ENCODE results near the gene ARID1B. TPM values are rescaled to one million over a fixed set of nuclear protein-coding genes. Genes with fewer than 3 reads are reported as not detected.

ARID1B gene
- total RNA-seq, result 26.4 TPM

DNA sequence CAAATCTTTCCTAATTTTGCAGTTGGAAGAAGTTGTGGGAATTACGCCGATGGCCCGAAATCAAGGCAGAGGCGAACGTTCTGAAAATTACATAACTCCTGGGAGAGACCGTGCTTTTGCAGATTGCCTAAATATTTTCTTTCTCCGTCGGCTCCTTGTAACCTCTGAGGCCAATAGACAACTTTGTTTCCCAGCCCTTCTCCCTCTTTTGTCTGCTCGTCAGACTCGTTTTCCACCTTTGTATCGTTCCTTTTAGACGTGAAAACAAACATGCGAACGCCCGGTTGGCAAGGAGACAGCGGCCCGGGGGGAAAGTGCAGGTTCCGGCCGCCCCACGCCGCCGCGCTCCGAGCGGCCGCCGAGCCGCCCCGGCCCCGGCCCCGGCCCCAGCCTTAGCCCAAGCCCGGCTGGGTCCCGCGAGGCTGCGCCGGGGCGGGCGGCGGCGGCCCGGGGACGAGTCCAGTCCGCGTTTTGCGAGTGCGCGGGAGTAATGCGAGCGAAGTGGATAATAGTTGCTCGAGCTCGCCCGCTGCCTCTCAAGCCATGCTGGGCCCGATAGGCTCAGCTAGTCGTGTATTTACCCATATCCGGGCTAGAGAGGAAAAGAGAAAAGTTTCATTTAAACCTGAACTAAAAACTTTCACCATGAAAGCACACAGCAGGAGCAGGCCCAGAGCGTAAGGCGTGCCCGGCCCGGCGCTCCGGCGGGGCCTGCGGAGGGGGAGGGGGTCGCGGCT lies at the start of gene ARID1B:
Gene ARID1B (plus strand): TSS at position 539 of the 737 bp plus-strand sequence. CDS start 303 bp downstream, outside the sequence.
- ATAC-seq (peak; percentile 62), DNase-seq (ENCODE audit: low spot score) (peak; percentile 82)

DNA sequence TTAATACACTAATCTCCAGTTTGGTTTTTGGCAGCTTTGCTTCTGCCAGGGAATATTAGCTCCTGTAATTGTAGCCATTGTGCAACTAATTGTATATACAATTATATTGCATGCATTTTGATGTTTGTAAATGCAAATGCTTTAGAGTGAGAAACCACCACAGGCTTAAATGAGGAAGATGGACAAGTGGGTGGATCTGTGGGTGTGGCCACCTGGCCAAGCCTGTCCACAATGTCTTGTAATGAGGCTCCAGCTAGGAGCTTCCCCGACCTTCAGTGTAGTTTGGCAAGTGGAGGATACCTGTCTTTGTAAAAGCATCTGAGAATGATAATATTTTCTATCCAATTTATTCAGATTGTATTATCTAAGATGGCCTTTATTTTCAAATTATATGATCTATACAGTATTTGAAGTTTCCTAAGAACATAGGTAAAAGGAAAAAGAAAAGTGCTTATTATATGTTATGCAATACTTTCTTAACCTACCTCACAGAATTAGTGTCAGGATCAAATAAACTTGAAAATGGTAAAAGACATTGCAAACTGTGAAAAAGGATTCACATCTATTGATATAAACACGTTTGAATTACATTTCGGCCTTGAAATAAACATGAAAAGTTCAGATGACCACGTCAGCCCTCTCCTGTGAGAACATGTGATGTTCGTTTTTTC lies 49.3 kb upstream of the ARID1B start:
- DNase-seq (ENCODE audit: low spot score) (no peak), ATAC-seq (no peak)

DNA sequence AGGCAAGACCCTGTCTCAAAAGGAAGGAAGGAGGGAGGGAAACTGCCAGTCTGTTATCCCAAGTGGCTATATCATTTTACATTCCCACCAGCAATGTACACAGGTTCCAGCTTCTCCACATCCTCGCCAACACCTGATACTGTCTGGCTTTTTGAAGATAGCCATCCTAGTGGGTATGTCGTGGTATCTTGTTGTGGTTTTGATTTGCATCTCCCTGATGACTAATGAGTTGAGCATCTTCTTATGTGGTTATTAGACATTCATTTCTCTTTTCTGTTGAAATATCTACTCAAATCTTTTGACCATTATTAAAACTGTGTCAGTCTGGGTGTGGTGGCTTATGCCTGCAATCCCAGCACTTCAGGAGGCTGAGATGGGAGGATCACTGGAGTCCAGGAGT lies 47.9 kb upstream of the ARID1B start:
- DNase-seq (ENCODE audit: low spot score) (no peak), ATAC-seq (no peak)

DNA sequence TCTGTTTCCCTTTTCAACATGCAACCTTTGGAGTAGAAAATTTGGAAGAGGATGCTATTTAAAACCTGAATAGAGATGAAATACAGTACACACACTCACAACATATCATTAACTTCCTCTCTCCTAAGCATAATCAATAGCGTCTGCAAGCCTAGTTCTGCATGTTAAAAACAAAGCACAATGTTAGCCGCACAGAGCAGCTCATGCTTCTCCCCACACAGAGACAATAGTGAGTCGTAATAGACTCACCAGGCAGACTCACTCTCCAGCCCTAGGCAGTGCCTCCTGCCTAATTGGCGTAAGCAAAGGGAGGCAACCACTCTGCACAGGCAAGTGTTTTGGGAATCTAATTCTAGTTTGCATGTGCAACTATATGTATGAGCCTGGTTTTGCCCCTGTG lies 45.8 kb upstream of the ARID1B start:
- DNase-seq (ENCODE audit: low spot score) (no peak), ATAC-seq (no peak)

DNA sequence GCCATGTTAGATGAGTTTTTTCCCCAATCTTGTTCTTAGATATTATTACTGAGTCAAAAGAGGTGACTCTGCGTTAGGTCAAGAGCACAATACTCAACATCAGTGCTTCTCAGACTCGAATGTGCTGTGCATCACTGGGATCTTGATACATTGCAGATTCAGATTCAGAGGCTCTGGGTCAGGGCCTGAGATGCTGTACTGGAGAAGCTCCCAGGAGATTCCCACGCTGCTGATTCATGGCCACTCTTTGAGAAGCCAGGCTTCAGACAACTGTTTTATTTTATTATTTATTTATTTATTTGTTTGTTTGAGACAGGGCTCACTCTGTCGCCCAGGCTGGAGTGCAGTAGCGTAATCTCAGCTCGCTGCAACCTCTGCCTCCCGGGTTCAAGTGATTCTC lies 41.4 kb upstream of the ARID1B start:
- DNase-seq (ENCODE audit: low spot score) (no peak), ATAC-seq (no peak)

DNA sequence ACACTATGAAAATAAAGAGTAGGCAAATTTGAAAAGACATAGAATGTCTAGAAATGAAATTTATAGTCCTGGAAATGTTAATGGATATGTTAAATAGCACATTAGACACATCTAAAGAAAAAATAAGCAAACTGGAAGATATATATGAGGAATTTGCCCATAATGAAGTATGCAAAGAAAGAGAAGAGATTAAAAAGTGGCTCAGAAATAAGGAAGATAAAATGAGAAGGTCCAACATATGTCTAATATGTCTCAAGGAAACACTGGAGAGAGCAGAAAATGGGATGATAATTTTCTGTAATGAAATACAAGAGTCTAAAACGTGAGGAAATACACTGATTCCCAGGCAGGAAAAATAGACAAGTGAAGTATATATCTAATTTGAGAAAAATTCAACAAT lies 36.6 kb upstream of the ARID1B start:
- ATAC-seq (no peak), DNase-seq (ENCODE audit: low spot score) (no peak)

DNA sequence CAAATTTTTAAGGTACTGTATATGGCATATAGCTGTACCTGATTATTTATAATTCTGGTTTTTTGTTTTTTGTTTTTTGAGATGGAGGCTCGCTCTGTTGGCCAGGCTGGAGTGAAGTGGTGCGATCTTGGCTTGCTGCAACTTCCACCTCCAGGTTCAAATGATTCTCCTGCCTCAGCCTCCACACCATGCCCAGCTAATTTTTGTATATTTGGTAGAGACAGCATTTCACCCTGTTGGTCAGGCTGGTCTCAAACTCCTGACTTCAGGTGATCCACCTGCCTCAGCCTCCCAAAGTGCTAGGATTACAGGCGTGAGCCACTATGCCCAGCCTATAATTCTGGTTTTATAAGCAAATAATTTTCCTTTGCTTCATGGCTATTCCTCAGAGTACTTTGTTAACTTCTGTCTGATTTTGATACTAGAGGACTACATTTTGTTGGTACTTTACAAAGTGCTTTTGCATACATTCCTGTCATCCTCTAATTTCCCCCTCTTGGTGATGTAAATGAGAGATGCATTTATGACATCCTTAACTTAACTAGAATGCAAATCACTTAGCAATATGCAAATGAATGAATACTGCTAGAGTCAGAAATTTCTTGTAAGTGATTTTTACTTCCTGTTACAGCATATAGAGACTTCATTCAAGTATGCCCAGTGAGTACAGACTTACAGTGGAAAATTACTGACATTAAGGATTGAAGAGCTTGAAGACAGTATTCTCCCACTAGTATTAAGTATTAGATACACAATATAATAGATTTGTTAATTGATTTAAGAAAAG lies 35.7 kb upstream of the ARID1B start:
- ATAC-seq, result no peak
- no peak for DNase-seq (ENCODE audit: low spot score)

DNA sequence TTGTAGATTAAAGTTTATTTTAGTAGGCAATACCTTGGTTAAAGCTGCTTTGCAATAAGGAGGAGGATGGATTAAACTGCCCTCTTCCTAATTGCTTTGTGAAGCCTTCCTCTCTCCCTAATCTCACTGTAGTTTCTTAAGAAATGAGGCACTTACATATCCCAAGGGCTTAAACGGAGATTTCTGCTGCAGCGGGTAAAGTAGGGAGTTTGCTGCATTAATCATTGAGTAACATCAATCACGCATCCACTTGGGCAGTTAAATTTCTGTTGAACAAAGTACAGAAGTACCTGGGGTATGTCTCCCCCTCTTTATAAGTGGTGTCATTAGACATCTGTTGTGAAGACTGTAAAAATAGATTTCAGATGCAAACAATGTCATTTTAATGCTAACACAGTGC lies 29.5 kb upstream of the ARID1B start:
- no peak for DNase-seq (ENCODE audit: low spot score)
- ATAC-seq, result no peak

DNA sequence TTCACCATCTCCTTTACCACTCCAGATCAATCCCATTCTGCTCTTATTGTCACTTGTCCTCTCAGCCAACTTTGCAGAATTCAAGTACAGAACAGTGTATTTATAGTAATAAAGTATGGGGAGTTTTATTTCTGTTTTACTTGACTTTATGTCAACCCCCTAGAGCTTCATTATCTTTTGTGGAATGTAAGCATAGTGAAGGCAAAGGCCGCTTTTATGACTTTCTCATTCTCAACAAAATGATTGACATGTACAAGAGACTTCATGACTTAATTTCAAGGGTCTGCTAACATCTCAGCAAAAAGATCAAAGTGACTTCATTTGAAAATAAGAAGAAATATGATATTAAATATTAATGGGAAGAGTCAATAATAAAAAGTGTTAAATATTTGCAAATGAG lies 28.7 kb upstream of the ARID1B start:
- DNase-seq (ENCODE audit: low spot score) (no peak), ATAC-seq (no peak)

DNA sequence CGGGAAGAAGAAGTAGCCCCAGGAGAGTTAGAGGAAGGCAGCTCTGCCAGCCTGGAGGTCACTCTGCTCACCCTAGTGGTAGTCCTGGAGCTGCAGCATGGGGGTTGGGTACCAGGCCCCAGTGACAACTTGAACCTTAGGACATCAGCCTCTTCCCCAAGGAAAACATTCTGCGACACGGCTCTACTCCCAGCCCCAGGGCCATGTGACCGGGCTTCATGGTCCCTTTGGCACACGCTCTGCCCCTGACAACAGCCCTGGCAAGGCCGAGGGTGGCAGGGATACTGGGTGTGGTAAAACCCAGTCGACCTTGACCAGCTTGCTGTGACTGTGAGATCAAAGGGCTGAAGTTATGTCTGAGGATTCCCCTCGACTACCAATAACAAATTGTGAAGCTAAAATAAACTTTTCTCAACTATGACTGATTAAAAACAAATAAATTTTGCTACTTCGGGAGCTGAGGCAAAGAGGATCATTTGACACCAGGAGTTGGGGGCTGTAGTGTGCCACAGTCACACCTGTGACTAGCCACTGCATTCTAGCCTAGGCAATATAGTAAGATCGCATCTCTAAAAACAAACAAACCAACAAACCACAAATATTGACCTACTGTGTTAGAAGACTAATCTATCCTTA lies 24.4 kb upstream of the ARID1B start:
- ATAC-seq, result peak; percentile 97
- peak; percentile 90 for DNase-seq (ENCODE audit: low spot score)

DNA sequence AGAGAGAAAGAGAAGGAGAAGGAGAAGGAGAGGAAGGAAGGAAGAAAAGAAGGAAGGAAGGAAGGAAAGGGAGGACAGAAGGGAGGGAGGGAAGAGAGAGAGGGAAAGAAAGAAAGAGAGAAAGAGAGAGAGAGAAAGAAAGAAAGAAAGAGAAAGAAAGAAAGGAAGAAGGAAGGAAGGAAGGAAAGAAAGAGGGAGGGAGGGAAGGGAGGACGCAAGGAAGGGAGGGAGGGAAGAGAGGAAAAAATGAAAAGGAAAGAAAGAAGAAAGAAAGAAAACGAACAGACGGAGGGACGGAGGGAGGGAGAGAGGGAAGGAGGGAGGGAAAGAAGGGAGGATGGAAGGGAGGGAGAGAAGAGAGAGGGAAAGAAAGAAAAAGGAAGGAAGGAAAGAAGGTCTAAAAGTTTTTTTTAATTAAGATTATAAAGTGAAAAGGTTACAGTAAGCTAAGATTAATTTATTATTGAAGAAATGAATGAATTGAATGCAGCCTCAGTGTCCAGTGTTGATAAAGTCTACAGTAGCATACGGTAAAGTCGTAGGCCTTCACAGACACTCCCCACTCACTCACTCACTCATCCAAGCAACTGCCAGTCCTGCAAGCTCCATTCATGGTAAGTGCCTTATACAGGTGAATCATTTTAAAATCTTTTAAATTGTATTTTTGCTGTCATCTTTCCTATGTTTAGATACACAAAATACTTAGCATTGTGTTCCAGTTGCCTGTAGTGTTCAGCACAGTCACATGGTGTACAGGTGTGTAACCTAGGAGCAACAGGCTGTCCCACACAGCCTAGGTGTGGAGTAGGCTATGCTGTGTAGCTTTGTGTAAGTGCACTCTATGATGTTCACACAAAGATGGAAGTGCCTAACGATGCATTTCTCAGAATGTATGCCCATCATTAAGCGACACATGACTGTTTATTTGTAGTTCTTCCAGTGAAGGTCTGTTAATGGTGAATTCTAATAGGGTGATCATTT lies 20.3 kb upstream of the ARID1B start:
- DNase-seq (ENCODE audit: low spot score), result no peak
- no peak for ATAC-seq

DNA sequence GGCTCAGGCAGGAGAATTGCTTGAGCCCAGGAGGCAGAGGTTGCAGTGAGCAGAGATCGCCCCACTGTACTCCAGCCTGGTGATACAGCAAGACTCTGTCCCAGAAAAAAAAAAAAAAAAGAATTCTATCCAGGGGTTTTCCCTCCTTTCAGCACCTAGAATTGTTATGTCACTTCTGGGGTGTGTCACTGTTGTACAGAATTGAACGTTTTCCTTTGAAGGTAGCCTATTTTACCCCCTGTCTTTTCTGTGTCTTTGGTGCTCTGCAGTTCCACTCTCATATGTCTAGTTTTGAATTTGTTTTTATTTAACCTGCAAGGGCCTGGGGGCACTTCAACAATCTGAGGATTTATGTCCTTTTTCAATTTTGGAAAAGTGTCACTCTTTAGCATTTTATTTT lies 19.3 kb upstream of the ARID1B start:
- no peak for DNase-seq (ENCODE audit: low spot score)
- ATAC-seq, result no peak

DNA sequence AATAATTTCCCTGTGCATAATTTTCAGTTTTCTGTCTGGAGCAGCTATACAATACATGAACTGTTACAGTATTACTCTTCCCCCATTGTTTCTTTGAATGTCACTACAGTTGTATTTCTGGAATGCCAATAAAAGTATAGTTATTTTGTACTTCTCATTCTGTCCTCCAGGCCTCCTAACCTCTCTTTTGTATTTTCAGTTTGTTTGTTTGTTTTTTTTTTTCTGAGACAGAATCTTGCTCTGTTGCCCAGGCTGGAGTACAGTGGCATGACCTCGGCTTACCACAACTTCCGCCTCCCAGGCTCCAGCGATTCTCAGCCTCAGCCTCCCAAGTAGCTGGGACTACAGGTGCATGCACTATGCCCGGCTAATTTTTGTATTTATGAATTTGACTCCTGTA lies 16.8 kb upstream of the ARID1B start:
- no peak for ATAC-seq

DNA sequence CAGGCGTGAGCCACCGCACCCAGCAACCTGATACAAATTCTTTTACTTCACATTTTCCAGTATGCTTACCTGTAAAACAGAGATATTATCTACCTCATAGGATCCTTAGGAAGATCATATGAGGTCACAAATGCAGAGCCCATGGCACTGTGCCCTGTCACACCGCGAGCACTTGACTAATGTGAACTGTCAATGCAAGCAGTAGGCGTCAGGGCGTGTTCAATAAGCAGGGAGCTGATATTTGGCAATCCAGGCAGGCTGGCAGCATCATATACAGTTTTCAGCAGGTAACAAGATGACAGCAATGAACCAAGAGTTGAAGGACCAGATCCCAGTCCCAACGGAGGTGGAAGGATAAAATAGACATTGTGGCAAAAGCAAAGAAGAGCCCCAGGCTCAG lies 14.6 kb upstream of the ARID1B start:
- no peak for ATAC-seq

More for the DNA sequence above, 16.8 kb upstream of the ARID1B start:
- DNase-seq (ENCODE audit: low spot score), result no peak

DNA sequence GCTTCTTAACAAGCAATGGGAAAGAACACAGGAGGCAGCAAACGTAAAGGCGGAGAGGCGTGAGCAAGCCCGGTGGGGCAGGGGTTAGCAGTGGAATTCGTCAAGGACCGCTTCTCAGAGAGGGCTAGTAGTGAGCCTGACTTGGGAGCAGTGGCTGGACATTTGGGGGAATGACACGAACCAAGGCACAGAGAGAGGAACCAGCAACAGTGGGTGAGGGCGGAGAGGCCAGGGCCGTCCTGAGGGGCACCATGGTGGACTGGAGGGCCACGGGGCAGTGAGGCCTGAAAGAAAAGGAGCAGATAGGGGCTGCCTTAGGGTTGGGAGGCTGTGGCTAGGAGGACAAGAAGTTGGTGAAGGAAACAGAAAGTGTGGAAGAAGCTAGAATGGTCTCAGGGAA lies 12.1 kb upstream of the ARID1B start:
- DNase-seq (ENCODE audit: low spot score) (no peak), ATAC-seq (no peak)

More for the DNA sequence above, 14.6 kb upstream of the ARID1B start:
- DNase-seq (ENCODE audit: low spot score), result no peak

DNA sequence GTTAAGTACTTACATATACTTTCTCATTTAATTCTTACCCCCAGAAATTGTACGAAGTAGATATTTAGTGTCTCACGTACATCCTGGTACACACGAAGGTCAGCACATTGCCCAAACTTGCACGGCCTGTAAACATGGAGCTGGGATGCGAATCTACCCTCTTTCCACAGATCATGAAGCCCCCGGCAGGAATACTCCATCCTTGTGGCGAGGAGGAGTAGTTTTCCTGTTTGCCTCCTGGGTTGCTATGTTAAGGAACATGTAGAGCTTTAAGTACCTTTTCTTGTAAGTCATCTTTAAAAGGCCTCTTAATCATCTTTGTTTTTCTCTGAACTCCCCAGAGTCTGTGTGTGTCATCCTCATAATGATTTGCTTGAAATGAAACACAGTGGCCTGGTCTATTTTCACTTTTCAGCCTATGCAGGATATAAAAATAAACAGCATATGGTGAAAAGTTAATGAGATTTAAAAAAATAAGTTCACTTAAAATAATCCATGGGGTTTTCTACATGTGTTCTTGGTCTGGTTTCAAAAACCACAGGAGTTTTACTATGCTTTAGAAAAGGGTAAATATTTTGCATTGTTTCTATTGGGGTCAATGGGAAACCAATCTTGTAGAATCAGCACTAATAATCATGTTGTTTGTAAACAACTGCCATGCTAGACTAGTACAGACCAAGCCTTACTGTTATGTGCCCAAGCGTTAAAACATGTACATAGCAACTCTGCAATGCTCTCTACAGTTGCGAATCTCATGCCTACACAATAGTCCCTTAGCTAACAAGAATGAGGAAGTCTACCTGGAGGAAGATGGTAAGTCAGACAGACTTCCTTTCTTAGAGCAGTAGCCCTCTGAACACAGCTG lies 9.3 kb upstream of the ARID1B start:
- no peak for DNase-seq (ENCODE audit: low spot score)
- ATAC-seq, result no peak

DNA sequence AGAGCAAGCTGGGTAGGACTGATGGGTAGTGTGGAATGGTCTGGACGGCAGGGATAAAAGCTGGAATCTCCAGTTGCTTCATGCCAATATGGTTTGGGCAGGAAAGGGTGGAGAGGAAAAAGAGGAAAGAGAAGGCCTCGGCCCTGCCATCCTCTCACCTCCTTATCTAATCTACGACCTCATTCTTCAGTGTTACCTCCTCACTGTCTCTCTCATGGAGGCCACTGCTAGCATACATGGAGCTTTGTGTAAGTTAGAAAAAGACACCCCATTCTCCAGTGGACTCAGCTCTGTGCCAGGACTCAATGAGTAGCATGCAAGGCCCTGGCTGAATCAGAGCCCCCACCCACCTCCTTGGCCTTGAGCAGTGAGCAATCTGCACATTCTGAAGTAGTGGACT lies 6.1 kb upstream of the ARID1B start:
- ATAC-seq (no peak), DNase-seq (ENCODE audit: low spot score) (no peak)

DNA sequence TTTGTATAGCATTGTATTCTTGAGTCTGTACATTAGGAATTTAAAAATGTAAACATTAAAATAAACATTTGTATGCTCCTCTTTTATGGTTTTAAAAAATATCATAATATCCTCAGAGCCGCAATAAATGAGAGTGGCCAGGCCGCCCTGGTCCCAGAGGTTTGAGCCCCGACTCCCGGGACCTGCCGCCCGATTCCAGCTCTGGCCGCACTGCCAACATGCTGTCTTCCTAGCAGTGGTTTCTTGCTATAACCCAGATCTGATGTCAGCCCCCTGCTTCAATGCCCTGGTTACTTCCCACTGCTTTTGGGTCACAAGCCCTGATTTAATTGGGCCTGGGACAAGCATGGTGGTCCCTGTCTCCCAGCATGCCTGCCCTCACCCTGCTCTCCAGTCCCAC lies 5.4 kb upstream of the ARID1B start:
- DNase-seq (ENCODE audit: low spot score) (no peak), ATAC-seq (no peak)

DNA sequence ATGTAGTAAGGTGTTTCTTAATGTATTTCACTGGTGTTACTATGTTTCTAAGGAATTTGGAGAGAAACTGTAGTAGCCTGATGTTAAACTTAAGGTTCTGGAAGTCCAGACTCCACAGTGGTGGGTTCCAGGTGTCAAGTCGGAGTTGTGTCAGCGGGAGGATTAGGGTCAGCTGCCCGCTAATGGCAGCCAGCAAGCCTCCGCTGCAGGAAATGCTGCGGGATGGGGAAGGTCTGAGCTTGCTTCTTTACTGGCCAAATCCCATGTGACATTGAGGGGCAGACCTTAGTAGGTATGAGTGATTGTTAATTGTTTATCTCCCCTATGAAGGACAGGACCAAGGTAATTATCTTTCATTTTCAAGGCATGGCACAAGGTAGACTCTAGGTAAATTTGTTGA lies 3.7 kb upstream of the ARID1B start:
- DNase-seq (ENCODE audit: low spot score) (no peak), ATAC-seq (no peak)
